ENCODE results near the gene COL7A1. TPM values are rescaled to one million over a fixed set of nuclear protein-coding genes. Genes with fewer than 3 reads are reported as not detected.
"Not testable (repeated sequence)": the region's sequence is repeated elsewhere in the genome, so short reads cannot be mapped to it uniquely, and the experiment has no call there.

The COL7A1 gene
- total RNA-seq, 1 donor from 2014 or later, result under 0.01 TPM

DNA sequence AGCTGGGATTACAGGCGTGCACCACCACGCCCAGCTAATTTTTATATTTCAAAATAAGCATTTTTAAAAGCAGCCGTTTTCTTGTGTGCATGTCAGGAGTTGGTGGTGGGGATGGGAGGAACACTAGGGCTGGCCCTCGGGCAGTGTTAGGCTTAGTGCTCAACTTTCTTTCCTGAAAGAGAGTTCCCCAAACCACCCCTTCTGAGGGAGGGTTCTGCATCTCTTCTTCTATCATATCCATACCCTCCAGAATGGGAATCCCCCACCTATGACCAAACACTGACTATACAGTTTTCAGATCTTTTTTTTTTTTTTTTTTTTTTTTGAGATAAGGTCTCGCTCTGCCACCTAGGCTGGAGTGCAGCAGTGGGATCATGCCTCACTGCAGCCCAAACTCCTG lies 51.0 kb downstream of the COL7A1 start:
- no peak for DNase-seq (ENCODE audit: low read depth in 2 of 2)

DNA sequence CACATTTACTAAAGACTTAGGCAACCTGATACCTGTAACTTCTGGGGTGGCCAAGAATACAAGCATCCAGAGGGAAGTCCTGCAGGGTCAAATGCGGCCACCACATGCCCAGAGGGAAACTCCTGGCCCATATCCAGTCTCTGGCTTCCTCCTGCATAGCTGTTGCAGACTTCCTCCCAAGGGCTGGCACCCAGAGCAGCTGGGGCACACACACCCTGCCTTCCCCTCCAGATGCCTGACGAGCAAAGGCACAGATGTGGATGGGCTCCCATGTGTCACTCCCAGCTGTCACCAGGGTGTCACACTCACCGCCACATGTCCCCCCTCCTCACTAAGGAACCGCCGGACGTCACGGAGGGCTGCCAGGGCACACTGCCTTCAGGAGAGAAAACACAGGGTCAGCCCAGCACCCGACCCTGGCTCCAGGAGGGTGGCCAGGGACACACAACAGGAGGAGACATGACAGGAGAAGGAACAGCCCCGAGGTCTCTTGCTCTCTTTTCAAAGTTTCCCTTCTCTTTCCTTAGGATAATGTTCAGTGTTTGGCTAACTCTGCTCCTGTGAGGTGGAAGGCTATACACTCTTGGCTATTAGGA lies 51.8 kb downstream of the COL7A1 start:
- DNase-seq (ENCODE audit: low read depth in 2 of 2), result peak in 1 of 2 donors; percentile 22

DNA sequence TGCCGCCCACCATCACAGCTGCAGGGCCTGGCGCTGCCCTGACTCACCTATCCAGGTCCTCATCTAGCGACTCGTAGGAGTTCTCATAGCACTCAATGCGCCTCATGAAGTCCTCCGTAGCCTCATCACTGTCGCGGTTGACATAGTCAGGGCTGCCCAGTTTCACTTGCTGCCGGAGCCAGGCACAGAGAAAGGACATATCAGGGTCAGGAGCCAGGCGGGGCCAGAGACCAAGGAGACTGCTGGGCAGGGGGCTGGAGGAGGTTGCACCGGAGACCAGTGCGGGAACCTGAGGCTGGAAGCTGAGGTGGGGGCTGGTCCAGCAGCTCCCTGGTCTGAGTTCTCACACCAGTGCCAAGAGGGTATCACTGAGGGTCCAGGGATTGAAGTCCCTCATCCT lies 56.7 kb downstream of the COL7A1 start:
- DNase-seq (ENCODE audit: low read depth in 2 of 2), result no peak

DNA sequence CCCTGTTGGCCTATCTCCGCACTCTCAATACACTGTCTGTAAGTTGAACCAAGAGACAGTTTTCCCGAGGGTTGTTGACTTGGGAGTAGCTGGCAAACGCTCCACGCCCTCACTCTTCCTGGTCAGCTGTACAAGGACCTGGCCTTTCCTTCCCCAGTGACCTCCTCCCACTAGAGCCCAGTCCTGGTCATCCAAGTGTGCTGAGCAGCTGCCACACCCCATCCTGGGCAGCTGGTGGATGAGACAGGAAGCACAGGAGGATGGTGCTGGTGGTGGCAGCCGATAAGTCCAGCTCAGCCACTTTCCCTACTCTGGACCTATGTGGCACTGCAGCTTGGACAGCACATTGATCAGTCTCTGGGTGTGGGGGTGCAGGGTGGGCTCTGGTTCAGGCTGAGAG lies 58.3 kb downstream of the COL7A1 start:
- DNase-seq (ENCODE audit: low read depth in 2 of 2), result no peak

DNA sequence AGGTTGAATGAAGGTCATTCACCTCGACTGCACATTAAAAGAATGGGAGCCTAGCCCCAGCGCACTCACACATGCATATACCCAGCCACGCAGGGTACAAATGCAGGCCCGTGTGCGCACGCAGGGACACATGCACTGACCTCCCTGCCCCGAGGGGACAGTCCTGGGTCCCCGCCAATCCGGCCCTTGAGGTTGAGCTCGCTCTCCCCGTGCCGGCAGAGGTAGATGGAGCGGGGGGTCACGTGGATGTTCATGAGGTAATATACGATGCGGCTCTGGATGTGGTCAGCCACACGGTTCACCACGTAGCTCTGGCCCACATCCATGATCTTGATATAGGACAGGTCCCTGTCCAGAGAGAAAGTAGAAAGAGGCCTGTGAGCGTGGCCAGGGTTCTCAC lies 59.0 kb downstream of the COL7A1 start:
- no peak for DNase-seq (ENCODE audit: low read depth in 2 of 2)

DNA sequence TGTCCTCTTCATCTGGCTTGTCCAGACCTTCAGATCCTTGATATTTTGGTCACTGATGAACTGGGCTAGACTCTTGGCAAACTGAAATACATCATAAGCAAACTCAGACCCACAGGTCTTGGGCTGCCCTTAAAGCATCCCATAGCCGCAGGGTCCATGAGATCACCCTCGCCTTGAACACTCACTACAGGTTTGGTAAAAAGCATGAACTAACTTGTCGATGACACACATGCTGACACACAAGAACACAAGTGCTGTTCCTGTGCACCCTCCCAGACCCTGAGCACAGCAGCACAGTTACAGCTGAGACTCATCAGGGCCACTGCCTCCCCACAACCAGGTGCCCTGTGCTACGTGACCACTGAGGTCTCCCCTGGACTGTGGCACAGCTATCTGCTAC lies 59.6 kb downstream of the COL7A1 start:
- DNase-seq (ENCODE audit: low read depth in 2 of 2), result no peak

DNA sequence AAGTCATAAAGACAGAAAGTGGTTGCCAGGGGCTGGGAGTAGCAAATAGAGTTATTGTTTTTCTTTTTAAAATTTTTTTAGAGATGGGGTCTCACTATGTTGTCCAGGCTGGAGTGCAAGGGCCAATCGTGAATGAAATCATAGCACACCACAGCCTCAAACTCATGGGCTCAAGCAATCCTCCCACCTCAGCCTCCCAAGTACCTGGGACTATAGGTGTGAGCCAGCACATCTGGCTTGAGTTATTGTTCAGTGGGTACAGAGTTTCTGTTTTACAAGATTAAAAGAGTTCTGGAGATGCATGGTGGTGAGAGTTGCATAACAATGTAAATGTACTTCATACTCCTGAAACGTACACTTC lies 62.2 kb downstream of the COL7A1 start:
- no peak for DNase-seq (ENCODE audit: low read depth in 2 of 2)

DNA sequence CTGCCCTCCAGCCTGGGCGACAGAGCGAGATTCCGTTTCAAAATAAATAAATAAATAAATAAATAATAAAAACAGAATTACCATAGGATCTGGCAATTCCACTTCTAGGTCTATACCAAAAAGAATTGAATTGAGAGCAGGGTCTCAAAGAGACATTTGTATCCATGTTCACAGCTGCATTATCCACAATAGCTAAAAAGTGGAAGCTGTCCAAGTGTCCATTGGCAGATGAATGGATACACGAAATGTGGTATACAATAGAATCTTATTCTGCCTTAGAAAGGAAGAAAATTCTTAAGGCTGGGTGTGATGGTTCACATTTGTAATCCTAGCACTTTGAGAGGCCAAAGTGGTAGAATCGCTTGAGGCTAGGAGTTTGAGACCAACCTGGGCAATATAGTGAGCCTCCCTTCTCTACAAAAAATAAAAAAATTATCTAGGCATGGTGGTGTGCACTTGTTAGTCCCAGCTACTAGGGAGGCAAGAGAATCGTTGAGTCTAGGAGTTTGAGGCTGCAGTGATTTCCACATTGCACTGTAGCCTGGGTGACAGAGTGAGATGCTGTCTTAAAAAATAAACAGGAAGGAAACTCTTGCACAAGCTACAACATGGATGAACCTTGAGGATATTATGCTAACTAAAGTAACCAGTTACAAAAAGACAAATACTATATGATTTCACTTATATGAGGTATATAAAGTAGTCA lies 62.7 kb downstream of the COL7A1 start:
- no peak for DNase-seq (ENCODE audit: low read depth in 2 of 2)

DNA sequence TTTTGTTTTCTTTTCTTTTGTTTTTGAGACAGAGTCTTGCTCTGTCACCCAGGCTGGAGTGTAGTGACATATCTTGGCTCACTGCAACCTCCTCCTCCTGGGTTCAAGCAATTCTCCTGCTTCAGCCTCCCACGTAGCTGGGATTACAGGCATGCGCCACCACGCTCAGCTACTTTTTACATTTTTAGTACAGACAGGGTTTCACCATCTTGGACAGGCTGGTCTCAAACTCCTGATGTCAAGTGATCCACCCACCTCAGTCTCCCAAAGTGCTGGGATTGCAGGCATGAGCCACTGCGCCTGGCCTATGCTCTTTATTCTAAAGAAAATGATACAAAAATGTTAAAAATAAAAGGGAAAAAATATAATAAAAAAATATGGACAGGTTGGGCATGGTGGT lies 64.4 kb downstream of the COL7A1 start:
- not testable (repeated sequence) for DNase-seq (ENCODE audit: low read depth in 2 of 2)

DNA sequence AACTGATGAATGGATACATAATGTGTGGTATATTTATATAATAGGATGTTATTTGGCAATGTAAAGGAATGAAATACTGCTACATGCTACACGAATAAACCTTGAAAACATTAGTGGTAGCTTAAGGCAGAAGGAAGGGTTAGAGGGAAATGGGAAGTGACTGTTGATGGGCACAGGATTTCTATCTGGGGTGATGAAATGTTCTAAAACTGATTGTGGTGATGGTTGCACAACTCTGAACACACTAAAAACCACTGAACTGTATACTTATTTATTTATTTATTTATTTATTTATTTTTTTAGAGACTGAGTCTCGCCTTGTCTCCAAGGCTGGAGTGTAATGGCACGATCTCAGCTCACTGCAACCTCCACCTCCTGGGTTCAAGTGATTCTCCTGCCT lies 66.4 kb downstream of the COL7A1 start:
- DNase-seq (ENCODE audit: low read depth in 2 of 2), result no peak

DNA sequence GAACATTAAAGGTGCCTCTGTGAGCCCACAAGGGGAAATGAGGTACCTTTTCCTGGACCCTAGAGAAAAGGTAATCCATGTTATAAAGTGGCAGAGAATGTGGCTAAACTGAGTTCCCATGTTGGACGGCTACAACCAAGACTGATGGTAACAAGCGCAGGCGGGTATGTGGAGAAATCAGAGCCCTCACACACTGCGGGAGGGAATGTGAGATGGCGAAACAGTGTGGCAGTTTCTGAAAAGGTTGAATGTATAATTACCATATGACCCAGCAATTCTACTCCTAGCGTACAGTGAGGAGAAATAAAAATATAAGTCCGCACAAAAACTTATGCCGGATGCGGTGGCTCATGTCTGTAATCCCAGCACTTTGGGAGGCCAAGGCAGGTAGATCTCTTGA lies 67.1 kb downstream of the COL7A1 start:
- no peak for DNase-seq (ENCODE audit: low read depth in 2 of 2)

DNA sequence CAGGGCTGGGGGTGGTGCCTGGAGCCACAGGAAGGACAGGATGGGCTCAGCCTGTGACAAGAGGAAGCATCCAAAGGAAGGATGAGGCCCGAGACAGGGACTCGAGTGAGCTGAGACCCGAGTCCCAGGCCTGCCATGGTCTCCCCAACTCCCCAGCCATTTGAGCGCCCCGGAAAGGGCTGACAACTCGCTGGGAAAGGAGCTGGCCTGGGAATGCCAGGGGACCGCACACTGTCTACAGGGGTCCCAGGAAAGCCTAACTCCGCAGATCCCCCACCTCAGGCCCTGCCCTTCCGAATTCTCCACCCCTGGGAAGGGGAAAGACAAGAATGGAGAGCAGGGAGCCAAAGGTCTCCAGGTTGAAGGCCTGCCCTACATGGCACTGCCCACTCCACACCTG lies 70.2 kb downstream of the COL7A1 start:
- peak in 1 of 2 donors; percentile 17 for DNase-seq (ENCODE audit: low read depth in 2 of 2)

DNA sequence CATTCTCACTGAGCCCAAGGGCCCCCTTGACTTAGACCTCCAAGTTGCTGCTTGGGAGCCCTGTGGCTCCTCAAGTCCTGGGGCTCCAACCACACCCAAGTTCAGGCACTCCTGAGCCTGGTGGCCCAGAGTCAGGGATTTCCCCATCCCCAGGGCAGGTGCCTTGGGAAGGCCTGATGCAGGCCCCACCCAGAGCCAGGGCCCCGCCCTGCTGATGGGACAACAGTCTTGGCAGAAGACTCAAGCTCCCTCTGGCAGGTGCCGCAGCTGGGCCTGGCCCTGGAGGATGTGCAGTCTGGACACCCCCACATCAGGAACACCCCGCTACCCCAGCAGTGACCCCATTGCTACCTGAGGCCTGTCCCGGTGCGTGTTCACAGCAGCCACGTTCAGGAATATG lies 73.5 kb downstream of the COL7A1 start:
- DNase-seq (ENCODE audit: low read depth in 2 of 2), result no peak

DNA sequence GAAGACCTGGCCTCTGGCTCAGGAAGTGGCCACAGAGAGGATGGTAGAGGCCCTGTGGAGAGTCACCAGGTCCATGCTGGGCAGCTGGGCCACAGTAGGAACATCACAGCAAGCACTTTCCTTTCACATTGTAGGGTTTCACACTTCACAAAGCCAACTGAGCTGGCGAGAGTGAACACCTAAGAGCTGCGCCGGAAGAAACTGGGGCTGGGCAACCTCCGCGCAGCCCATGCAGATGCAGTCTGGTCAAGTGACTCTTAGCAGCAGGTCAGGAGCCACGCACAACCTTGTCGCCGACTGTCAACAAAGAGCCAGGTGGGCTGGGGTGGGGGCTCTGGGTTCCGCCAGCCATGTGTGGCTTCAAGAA lies 75.9 kb downstream of the COL7A1 start:
- DNase-seq (ENCODE audit: low read depth in 2 of 2), result no peak

DNA sequence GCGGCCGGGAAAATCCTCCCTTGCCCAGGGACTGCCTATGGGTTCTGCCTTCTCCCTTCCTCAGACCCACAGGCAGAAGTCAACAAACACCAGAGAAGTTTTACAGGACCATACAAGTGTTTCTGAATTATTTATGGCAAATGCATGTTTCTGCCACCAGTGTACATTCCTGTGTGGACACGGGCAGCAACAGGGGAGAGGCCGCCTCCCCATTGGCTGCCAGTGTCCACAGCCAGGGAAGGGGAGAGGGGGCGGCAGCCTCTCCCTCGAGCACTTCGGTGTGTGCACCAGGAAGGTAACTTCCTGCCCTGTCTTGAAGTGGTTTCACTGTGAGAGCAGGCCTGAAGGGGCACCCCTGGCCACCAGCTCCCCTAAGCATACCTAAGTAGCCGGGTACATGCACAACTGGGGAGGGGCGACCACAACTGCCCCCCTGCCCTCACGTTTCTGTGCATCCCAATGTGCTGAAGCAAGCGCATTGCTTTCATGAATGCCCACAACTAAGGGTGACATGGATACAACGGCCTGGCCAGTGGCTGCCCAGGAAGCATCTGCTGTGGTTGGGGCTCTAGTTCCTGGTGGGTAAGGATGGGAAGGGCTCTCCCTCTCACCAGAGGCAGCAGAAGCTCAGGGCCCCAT lies 76.4 kb downstream of the COL7A1 start:
- no peak for DNase-seq (ENCODE audit: low read depth in 2 of 2)

DNA sequence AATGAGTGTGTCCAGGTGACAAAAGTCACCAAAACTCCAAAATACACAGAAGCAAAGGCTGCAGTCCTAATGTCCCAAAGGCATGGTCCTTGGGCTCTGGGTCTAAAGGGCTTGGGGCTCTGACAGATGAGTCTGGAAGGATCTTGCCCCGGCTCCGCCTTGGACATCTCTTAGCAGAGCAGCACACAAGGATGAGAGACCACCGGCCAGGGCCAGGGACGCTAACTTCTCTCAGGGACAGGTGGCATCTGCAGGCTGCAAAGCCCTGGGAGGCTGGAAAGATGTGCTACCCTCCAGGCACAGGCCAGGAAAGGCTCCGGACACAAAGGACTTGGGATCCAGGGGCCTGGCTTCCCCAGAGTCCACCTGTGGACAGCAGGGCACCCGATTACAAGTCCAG lies 77.1 kb downstream of the COL7A1 start:
- DNase-seq (ENCODE audit: low read depth in 2 of 2), result no peak

DNA sequence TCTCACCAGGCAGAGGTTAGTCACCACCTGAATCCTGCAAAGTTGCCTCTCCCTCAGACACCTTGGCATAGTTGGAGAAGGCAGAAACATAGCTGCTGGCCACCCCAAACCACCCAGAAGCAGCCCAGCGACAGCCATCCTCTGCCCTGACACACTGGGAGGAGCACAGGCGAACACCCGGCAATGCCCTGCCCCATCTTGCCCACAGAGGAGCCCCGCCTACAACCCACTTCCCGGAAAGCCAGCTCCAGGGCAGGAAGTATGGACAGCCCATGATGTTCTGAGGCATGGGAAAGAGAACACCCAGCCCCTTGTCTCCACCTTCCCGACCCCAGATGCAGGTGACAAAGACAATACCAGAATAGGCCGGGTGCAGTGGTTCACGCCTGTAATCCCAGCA lies 78.6 kb downstream of the COL7A1 start:
- no peak for DNase-seq (ENCODE audit: low read depth in 2 of 2)

DNA sequence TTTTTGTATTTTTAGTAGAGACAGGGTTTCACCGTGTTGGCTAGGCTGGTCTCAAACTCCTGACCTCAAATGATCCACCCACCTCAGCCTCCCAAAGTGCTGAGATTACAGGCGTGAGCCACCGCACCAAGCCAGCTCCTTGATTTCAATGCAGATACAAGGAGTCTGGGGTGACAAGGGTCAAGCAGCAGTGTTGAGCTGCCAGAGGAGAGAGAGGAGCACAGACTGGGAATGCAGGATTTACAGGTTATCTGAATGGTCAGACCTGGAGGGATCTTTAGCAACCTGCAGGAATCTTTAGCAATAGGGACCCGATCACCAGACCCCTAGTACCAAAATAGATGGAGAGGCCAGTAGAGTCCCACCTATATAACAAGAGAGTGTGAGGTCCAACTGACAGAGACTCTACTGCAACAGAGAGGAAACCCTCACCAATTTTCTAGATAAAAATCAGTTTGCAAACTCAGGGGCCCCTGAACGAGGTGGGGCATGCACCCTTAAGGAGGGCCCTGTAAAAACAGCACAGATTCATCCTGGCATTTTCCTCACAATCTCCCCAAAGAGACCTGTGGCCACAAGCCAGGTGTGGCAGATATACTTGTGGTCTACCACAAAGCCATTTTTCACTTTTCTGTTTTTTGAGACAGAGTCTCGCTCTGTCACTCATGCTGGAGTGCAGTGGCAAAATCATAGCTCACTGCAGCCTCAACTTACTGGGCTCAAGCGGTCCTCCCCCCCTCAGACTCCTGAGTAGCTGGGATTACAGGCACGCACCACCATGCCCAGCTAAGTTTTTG lies 80.5 kb downstream of the COL7A1 start:
- no peak for DNase-seq (ENCODE audit: low read depth in 2 of 2)

All from lung microvascular endothelial cell (primary cell).